SU-DHL-6 (cell line): ENCODE measurements around the gene NR1I3.

Experiments used
- CTCF ChIP-seq: fragments of 200-600 bp; sonication (generic); IDR thresholded peaks from one replicate; pipeline ENCODE4 v1.5.1; 2017; ENCODE audit warnings: antibody characterized with exemption, mild to moderate bottlenecking, low read length, moderate library complexity; ENCODE audit not compliant: insufficient read depth, poor library complexity, severe bottlenecking
- EZH2phosphoT487 ChIP-seq: fragments of 200-600 bp; sonication (generic), shearing (Covaris generic); conservative IDR thresholded peaks from 2 replicates; pipeline ENCODE4 v1.6.1; 2018; ENCODE audit warnings: mild to moderate bottlenecking, antibody characterized with exemption, low read length, moderate library complexity, mixed read lengths

GRCh38 chr1:161251579-161251978 is 13.6 kb upstream of the NR1I3 start:
- no peak for TF ChIP-seq CTCF
- TF ChIP-seq EZH2phosphoT487, result no peak
